ENCODE data around the gene IL16.
"Not testable (repeated sequence)": the region's sequence is repeated elsewhere in the genome, so short reads cannot be mapped to it uniquely, and the experiment has no call there.

DNA sequence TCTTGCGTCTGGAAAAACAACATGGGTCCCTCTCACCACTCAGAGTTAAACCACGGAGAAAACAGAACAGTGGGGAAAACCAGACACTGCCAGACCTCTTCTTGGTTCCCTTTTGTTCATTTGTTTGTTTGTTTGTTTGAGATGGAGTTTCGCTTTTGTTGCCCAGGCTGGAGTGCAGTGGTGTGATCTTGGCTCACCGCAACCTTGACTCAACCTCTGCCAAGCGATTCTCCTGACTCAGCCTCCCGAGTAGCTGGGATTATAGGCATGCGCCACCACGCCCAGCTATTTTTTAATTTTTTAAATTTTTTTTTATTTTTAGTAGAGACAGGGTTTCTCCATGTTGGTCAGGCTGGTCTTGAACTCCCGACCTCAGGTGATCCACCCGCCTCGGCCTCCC is 152.0 kb downstream of the IL16 start:
- TF ChIP-seq EP300 (IDR thresholded peaks at IDR 0.05); POLR2A (IDR thresholded peaks at IDR 0.05; ENCODE audit: low read depth): not testable (repeated sequence)
- TF ChIP-seq, protein P1, sequence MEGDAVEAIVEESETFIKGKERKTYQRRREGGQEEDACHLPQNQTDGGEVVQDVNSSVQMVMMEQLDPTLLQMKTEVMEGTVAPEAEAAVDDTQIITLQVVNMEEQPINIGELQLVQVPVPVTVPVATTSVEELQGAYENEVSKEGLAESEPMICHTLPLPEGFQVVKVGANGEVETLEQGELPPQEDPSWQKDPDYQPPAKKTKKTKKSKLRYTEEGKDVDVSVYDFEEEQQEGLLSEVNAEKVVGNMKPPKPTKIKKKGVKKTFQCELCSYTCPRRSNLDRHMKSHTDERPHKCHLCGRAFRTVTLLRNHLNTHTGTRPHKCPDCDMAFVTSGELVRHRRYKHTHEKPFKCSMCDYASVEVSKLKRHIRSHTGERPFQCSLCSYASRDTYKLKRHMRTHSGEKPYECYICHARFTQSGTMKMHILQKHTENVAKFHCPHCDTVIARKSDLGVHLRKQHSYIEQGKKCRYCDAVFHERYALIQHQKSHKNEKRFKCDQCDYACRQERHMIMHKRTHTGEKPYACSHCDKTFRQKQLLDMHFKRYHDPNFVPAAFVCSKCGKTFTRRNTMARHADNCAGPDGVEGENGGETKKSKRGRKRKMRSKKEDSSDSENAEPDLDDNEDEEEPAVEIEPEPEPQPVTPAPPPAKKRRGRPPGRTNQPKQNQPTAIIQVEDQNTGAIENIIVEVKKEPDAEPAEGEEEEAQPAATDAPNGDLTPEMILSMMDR (IDR thresholded peaks at IDR 0.05) = not testable (repeated sequence)
